Transverse colon (tissue), 4 donors: ENCODE results near the gene PLEKHA6. TPM values are rescaled to one million over a fixed set of nuclear protein-coding genes. Genes with fewer than 3 reads are reported as not detected.

Experiments
- DNase-seq: peaks from one replicate; pipeline ENCODE4 v3.0.0-alpha.2; 2019
- H3K27ac ChIP-seq, 4 donors: fragments of 200-600 bp; sonication (generic); 2 replicates each; pipeline ENCODE4 v1.5.1; 2016 to 2018; ENCODE audit warnings: inconsistent platforms in 4 of 4
- H3K27me3 ChIP-seq: fragments of 200-600 bp; sonication (generic); 2 replicates; pipeline ENCODE4 v1.5.1; 2017; ENCODE audit warnings: inconsistent platforms
- H3K36me3 ChIP-seq, 4 donors: fragments of 200-600 bp; sonication (generic); 2 replicates each; pipeline ENCODE4 v1.5.1; 2017 to 2019; ENCODE audit warnings: inconsistent platforms in 4 of 4
- H3K4me1 ChIP-seq, 4 donors: fragments of 200-600 bp; sonication (generic); 2 replicates each; pipeline ENCODE4 v1.5.1; 2017 to 2020; ENCODE audit warnings: inconsistent platforms in 4 of 4
- H3K4me3 ChIP-seq, 4 donors: fragments of 200-600 bp; sonication (generic); 1 replicate in 1 of 4; 2 replicates in 3 of 4; pipeline versions ENCODE4 v1.5.1 to v1.6.1; 2017 to 2019; ENCODE audit warnings: inconsistent platforms in 4 of 4
- H3K9me3 ChIP-seq, 2 donors: fragments of 200-600 bp; sonication (generic); 2 replicates each; pipeline ENCODE4 v1.5.1; 2017 to 2019; ENCODE audit warnings: inconsistent platforms in 2 of 2
- CTCF ChIP-seq, 5 experiments: fragments of 200-600 bp in 3 of 5; fragments of 450-650 bp in 2 of 5; sonication (generic) in 3 of 5; IDR thresholded peaks; 1 replicate in 2 of 5; 2 replicates in 3 of 5; pipeline ENCODE4 v1.5.1; 2016 to 2017; ENCODE audit warnings: antibody characterized with exemption in 5 of 5, inconsistent platforms in 3 of 5, mild to moderate bottlenecking in 2 of 5, moderate library complexity in 1 of 5
- EP300 ChIP-seq: sonication (generic); formaldehyde crosslinking; IDR thresholded peaks from one replicate; pipeline ENCODE4 v1.6.1; 2017; ENCODE audit warnings: antibody characterized with exemption, low read depth
- POLR2A ChIP-seq: fragments of 450-650 bp; IDR thresholded peaks from one replicate; pipeline ENCODE4 v1.6.1; 2016; ENCODE audit warnings: antibody characterized with exemption, mild to moderate bottlenecking, moderate library complexity
- POLR2AphosphoS5 ChIP-seq, 3 donors: sonication (generic); formaldehyde crosslinking; IDR thresholded peaks; one replicate each; pipeline ENCODE4 v1.6.1; 2016; ENCODE audit warnings: antibody characterized with exemption in 3 of 3
- WGBS, 2 donors: methylation state at CpG; one replicate each; pipeline ENCODE4 v1.1.5; 2018; ENCODE audit warnings: low coverage in 1 of 2; 5-methylcytosine and 5-hydroxymethylcytosine counted together
- in situ Hi-C, 4 donors: fragments of 200-750 bp; cut with MboI; loops; one replicate each; pipeline versions ENCODE4 v1.15.0 to v1.15.1; 2017; ENCODE audit warnings: low sequenced_read_pairs in 3 of 4, low pct_ligation_motif_present in 1 of 4, low pct_unique_long_range_greater_than_20kb in 1 of 4
- intact Hi-C: fragments of 100-400 bp; cut with DNase I; formaldehyde crosslinking; loops from one replicate; pipeline ENCODE4 v1.15.1; 2023; ENCODE audit warnings: low total_unique reads
- total RNA-seq, 4 donors: library from RNA; depleted of rRNA; stranded (reverse); fragments of >200 nt; gene quantifications; one replicate each; pipeline ENCODE4 v1.1.0, GENCODE V29; 2016

Gene PLEKHA6
- total RNA-seq, 4 donors from 2014 or later: 58.7 to 209 (median 97.9) TPM

GRCh38 chr1:204216236-204216635 is 143.5 kb downstream of the PLEKHA6 start:
- no peaks in the 10 kb centered on the region for H3K27me3 ChIP-seq
- intact Hi-C loops (no loop called here), in situ Hi-C loops (no loop called here)
- H3K27ac ChIP-seq: no peak overlapping the region
- H3K9me3 ChIP-seq: no peaks in the 10 kb centered on the region
- no peak for DNase-seq
- no peaks in the 10 kb centered on the region for H3K36me3 ChIP-seq
- TF ChIP-seq POLR2A: no peak
- no peak for TF ChIP-seq POLR2AphosphoS5 (IDR thresholded peaks at IDR 0.05)
- no peak for TF ChIP-seq CTCF (IDR thresholded peaks at IDR 0.05)
- H3K4me3 ChIP-seq: no peak overlapping the region
- peaks cover 0 to 13% (median 7%) of the 10 kb centered on the region in 4 donors for H3K4me1 ChIP-seq
- 72 to 82% methylated on average over 3 to 4 of the region's 4 CpGs for WGBS, 2 donors

- peak within 1 kb of the TSS in 2 of 4 donors; percentile 20 to 56 for H3K27ac ChIP-seq
- H3K27me3 ChIP-seq: no peaks in the 10 kb centered on the region
- 26 to 80% methylated on average over 1 to 38 of the region's 41 CpGs for WGBS, 2 donors
- peak within 1 kb of the TSS in 1 of 4 donors; percentile 8 for H3K4me3 ChIP-seq
- TF ChIP-seq EP300 (no peak), POLR2A (no peak), POLR2AphosphoS5 (IDR thresholded peaks at IDR 0.05) (no peak), CTCF (IDR thresholded peaks at IDR 0.05) (peak; percentile 38 to 57 (median 42))
- no peaks in the 10 kb centered on the region for H3K9me3 ChIP-seq
- H3K4me1 ChIP-seq: peaks cover 0 to 13% (median 7%) of the 10 kb centered on the region in 4 donors
- in situ Hi-C loops (no loop called here), intact Hi-C loops (no loop called here)
- DNase-seq: peak; percentile 90
- H3K36me3 ChIP-seq: no peaks in the 10 kb centered on the region
Observed at GRCh38 chr1:204213668-204214662, 145.8 kb downstream of the PLEKHA6 start, which contains the start of gene GOLT1A. GOLT1A (minus strand) TSS chr1:204213988; CDS start chr1:204213906, 82 bp downstream.

GRCh38 chr1:204212715-204213114 is 147.0 kb downstream of the PLEKHA6 start:
- in situ Hi-C loops (no loop called here), intact Hi-C loops (no loop called here)
- Histone ChIP-seq H3K27ac (no peak overlapping the region), H3K27me3 (no peaks in the 10 kb centered on the region), H3K4me3 (no peak overlapping the region), H3K9me3 (no peaks in the 10 kb centered on the region), H3K4me1 (peaks cover 0 to 13% (median 7%) of the 10 kb centered on the region in 4 donors), H3K36me3 (no peaks in the 10 kb centered on the region)
- 86 to 100% methylated on average over 3 of the region's 3 CpGs for WGBS, 2 donors
- no peak for TF ChIP-seq POLR2AphosphoS5 (IDR thresholded peaks at IDR 0.05)
- TF ChIP-seq EP300: no peak
- no peak for DNase-seq

- H3K4me1 ChIP-seq: peaks cover 0 to 14% (median 13%) of the 10 kb centered on the region in 4 donors
- H3K27ac ChIP-seq: no peak overlapping the region
- 85 to 96% methylated on average over 7 of the region's 7 CpGs for WGBS, 2 donors
- no peaks in the 10 kb centered on the region for H3K36me3 ChIP-seq
- in situ Hi-C loops (no loop called here), intact Hi-C loops (no loop called here)
- no peak for DNase-seq
- H3K4me3 ChIP-seq: no peak overlapping the region
- TF ChIP-seq CTCF (IDR thresholded peaks at IDR 0.05): no peak
- no peak for TF ChIP-seq POLR2AphosphoS5 (IDR thresholded peaks at IDR 0.05)
- no peak for TF ChIP-seq EP300
- TF ChIP-seq POLR2A: no peak
- peaks cover 10% of the 10 kb centered on the region for H3K27me3 ChIP-seq
- H3K9me3 ChIP-seq: no peaks in the 10 kb centered on the region
Observed at GRCh38 chr1:204211046-204211445, 148.7 kb downstream of the PLEKHA6 start.
